Right cardiac atrium (tissue), 5 donors: ENCODE data around the gene RGS11. TPM values are rescaled to one million over a fixed set of nuclear protein-coding genes. Genes with fewer than 3 reads are reported as not detected.

Source experiments
- ATAC-seq, 2 donors: fragments of 200-7000 bp; cut with Tn5 transposase; one replicate each; pipeline versions ENCODE4 v1.8.0 to v1.9.1; 2020; ENCODE audit warnings: moderate library complexity in 2 of 2, mild to moderate bottlenecking in 1 of 2
- DNase-seq, 3 donors: peaks; one replicate each; pipeline ENCODE4 v3.0.0-alpha.2; 2020
- H3K27ac ChIP-seq: one replicate; pipeline ENCODE4 v1.5.1; 2013; ENCODE audit warnings: mild to moderate bottlenecking, low read length, control low read depth, moderate library complexity
- H3K27me3 ChIP-seq: one replicate; pipeline ENCODE4 v1.6.1; 2013; ENCODE audit not compliant: control insufficient read depth, insufficient read depth
- H3K4me1 ChIP-seq: one replicate; pipeline ENCODE4 v1.6.1; 2013; ENCODE audit warnings: low read length; ENCODE audit not compliant: control insufficient read depth, insufficient read depth
- H3K4me3 ChIP-seq: one replicate; pipeline ENCODE4 v1.5.1; 2013; ENCODE audit warnings: low read length, control low read depth
- H3K9me3 ChIP-seq: one replicate; pipeline ENCODE4 v1.6.1; 2013; ENCODE audit warnings: low read length; ENCODE audit not compliant: control insufficient read depth
- WGBS: extraction: QIAGEN DNeasy Blood & Tissue Kit; methylation state at CpG from one replicate; pipeline ENCODE4 v1.1.7; 2013; 5-methylcytosine and 5-hydroxymethylcytosine counted together
- intact Hi-C, 4 donors: fragments of 100-400 bp; cut with DNase I; formaldehyde crosslinking; loops; one replicate each; pipeline versions ENCODE4 v1.11.0 to v1.14.0; 2022 to 2023
- polyA plus RNA-seq: library from polyadenylated mRNA; stranded (reverse); fragments of 200-250 nt; gene quantifications from one replicate; pipeline ENCODE4 v1.2.3, GENCODE V29; 2013
- total RNA-seq, 4 donors: library from RNA; stranded (reverse); fragmentation: NEBNext Ultra II Directional; extraction: Animal tissue kit (Norgen Biotek cat#: 25700); gene quantifications; one replicate each; pipeline ENCODE4 v1.2.1, GENCODE V29; 2021
- donor health status: healthy with polysubstance abuse.
- donor health status: DM: no; HTN: yes; CAD: no.
- donor health status: DM: no; HTN: no; CAD: no.
- donor health status: DM: no; HTN: yes; CAD: no; lungs with severe emphysema.
- donor health status: DM: yes; HTN: yes; CAD: no.

The RGS11 gene
- total and polyA plus RNA-seq, 5 donors, result 11.6 to 23.8 (median 15.5) TPM

- Histone ChIP-seq H3K4me3 (no peak overlapping the region), H3K9me3 (no peaks in the 10 kb centered on the region), H3K27ac (no peak overlapping the region), H3K4me1 (no peaks in the 10 kb centered on the region), H3K27me3 (no peaks in the 10 kb centered on the region)
- DNase-seq (peak in 1 of 3 donors; percentile 47), ATAC-seq (peak in 1 of 2 donors; percentile 13)
- 90% methylated on average over 37 of the region's 37 CpGs for WGBS
- intact Hi-C loops, result no loop called here
Observed at GRCh38 chr16:296806-297510, 21.2 kb upstream of the RGS11 start.

DNA sequence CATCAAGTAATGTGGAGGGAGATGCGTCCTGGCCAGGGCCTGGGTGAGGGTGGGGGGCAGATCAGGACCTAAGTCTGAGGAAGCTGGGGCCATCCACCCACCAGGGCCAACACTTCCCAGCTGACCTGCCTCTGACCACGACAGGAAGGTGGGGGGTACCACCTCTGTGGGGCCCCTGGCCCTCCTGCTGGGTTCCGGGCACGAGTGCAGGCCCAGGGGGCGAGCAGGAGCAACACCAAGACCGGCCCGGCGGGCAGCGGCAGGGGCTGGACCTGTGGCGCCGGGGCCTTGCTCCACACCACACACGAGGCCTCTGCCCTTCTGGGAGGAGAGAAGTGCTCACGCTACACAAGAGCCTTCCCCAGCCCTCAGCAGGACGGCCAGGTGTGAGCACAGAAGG, 20.5 kb upstream of the RGS11 start:
- ATAC-seq, result no peak
- DNase-seq, result peak in 2 of 3 donors; percentile 26 to 42
- WGBS, result 96% methylated on average over 14 of the region's 14 CpGs
- no peaks in the 10 kb centered on the region for H3K4me1 ChIP-seq
- no peak overlapping the region for H3K4me3 ChIP-seq
- no peaks in the 10 kb centered on the region for H3K27me3 ChIP-seq
- no peak overlapping the region for H3K27ac ChIP-seq
- no peaks in the 10 kb centered on the region for H3K9me3 ChIP-seq
- intact Hi-C loops, result no loop called here

GRCh38 chr16:293043-293775, 17.5 kb upstream of the RGS11 start:
- intact Hi-C loops, result no loop called here
- DNase-seq, result peak in 2 of 3 donors; percentile 35 to 38
- Histone ChIP-seq H3K9me3 (no peaks in the 10 kb centered on the region), H3K27ac (no peak overlapping the region), H3K27me3 (no peaks in the 10 kb centered on the region), H3K4me3 (no peak overlapping the region), H3K4me1 (no peaks in the 10 kb centered on the region)
- ATAC-seq, result no peak
- WGBS, result 93% methylated on average over 32 of the region's 32 CpGs

DNA sequence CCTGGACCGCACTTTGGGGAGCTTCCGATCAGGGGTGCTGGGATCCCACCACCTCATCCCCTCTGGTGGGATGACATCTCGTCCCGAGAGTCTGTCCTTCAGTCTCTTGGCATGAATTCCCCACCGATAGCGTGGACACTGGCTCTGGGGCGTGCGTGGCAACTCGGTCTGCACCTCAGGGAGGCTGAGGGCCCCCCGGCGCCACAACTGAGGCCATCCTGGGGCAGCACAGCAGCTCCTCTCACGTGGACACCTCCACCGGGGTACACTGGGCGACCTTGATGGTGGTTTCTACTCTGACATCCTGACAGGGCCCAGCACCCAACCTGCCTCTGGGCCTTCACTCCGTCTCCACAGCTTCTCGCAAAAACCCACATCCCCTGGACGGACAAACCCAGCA, 15.8 kb upstream of the RGS11 start:
- H3K4me1 ChIP-seq, result no peaks in the 10 kb centered on the region
- H3K9me3 ChIP-seq, result no peaks in the 10 kb centered on the region
- DNase-seq, result peak in 1 of 3 donors; percentile 32
- WGBS, result 95% methylated on average over 17 of the region's 17 CpGs
- ATAC-seq, result no peak
- intact Hi-C loops, result no loop called here
- H3K27ac ChIP-seq, result no peak overlapping the region
- no peak overlapping the region for H3K4me3 ChIP-seq
- no peaks in the 10 kb centered on the region for H3K27me3 ChIP-seq

DNA sequence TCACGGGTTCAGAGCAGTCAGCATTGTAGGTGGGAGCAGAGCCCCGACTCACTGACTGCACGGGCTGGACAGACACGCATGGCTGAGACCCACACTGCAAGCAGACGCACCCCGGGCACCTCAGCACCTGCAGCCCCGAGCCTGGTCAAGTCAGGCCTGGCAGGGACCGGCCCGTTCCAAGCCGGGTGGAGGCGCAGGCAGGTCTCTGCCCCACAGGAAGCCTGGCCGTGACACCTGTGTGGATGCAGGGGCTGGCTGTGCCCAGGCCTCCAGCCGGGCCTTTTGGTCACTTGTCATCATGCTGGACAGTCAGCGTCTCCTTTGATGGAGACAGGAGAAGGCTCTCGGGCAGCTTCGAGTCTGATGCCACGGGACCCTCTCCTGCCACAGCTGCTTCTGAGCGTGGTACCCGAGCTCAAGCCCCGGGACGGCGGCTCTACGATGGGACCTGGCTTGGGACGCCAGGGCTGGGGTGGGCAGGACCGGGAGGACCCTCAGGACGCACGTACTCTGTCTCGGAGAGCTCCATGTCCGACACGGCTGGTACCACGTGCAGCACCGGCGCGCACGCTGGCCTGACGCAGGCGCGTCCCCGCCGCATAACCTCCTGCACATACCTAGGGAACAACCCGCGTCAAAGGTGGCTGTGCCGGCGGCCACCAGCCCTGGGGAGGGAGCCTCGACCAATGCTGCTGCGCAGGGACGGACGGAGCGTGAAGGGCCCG, 15.1 kb upstream of the RGS11 start:
- 95% methylated on average over 50 of the region's 50 CpGs for WGBS
- peak in 1 of 3 donors; percentile 30 for DNase-seq
- H3K9me3 ChIP-seq, result no peaks in the 10 kb centered on the region
- no peaks in the 10 kb centered on the region for H3K27me3 ChIP-seq
- H3K4me3 ChIP-seq, result no peak overlapping the region
- H3K4me1 ChIP-seq, result no peaks in the 10 kb centered on the region
- no peak overlapping the region for H3K27ac ChIP-seq
- ATAC-seq, result no peak
- intact Hi-C loops, result no loop called here

DNA sequence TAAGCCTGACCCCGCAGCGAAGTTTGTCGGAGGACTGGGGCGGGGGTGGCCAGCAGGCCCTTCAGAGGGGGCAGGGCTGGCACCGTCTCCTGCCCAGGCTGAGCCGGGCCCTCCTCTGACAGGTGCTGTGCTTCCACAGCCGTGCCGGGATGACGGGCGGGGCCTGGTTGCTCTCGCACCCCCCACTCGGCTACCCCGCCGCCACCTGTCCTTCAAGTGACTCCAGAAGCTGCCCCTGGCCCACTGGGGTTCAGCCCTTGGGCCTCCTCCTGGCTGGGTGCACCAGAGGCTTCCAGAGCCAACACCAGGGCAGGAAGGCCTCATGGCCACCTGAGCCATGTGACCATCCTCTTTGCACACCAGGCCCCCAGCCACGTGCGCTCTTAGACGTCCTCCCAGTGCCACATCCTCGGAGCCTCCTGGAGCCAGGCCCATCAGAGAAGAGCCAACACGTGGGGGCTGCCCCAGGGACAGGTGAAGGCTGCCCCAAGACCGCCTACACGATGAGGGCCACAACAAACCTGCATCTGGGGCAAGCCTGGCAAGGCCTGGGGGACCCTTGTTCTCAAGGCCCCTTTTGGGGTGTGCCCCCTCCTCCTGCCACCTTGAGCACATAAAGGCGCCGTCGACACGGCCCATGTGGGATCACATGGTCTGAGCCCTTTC, 14.4 kb upstream of the RGS11 start:
- intact Hi-C loops, result no loop called here
- 91% methylated on average over 25 of the region's 25 CpGs for WGBS
- Histone ChIP-seq H3K9me3 (no peaks in the 10 kb centered on the region), H3K27ac (no peak overlapping the region), H3K4me1 (no peaks in the 10 kb centered on the region), H3K4me3 (no peak overlapping the region), H3K27me3 (no peaks in the 10 kb centered on the region)
- ATAC-seq, result no peak
- DNase-seq, result no peak

- intact Hi-C loops, result no loop called here
- ATAC-seq (no peak), DNase-seq (no peak)
- Histone ChIP-seq H3K4me3 (no peak overlapping the region), H3K27me3 (no peaks in the 10 kb centered on the region), H3K27ac (no peak overlapping the region), H3K9me3 (no peaks in the 10 kb centered on the region), H3K4me1 (no peaks in the 10 kb centered on the region)
- WGBS, result 92% methylated on average over 22 of the region's 22 CpGs
Observed at GRCh38 chr16:289395-289997, 13.8 kb upstream of the RGS11 start.

GRCh38 chr16:287981-288920, 12.5 kb upstream of the RGS11 start:
- Histone ChIP-seq H3K27me3 (no peaks in the 10 kb centered on the region), H3K4me1 (no peaks in the 10 kb centered on the region), H3K9me3 (no peaks in the 10 kb centered on the region), H3K27ac (no peak overlapping the region), H3K4me3 (no peak overlapping the region)
- no peak for DNase-seq
- 92% methylated on average over 33 of the region's 33 CpGs for WGBS
- ATAC-seq, result no peak
- intact Hi-C loops, result no loop called here

DNA sequence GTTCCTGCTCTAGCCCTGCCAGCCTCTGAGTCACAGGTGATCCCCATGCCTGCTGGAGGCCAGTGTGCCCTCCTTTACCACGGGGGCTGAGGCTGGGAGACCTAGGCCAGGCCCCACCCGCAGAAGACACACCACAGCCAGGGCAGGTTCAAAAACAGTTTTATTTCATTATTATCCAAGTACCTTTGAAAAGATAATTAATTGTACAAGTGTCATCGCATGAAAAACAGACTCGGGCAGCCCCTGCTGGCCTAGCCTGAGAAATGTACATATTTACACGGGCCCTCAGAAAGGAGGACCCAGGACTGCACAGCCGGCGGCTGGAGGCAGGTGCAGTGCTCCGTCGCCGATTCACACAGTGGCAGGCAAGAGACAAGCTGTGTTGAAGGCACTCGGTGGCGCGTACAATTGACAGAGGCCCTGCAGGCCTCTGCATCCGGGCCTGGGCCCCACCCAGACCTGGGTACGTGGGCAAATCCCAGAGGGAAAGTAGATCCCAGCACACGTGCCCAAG, 11.6 kb upstream of the RGS11 start:
- H3K9me3 ChIP-seq, result no peaks in the 10 kb centered on the region
- ATAC-seq, result no peak
- 85% methylated on average over 16 of the region's 16 CpGs for WGBS
- no peak overlapping the region for H3K4me3 ChIP-seq
- no peaks in the 10 kb centered on the region for H3K27me3 ChIP-seq
- intact Hi-C loops, result no loop called here
- no peak for DNase-seq
- H3K4me1 ChIP-seq, result no peaks in the 10 kb centered on the region
- H3K27ac ChIP-seq, result no peak overlapping the region
